Fibroblast of gingiva (primary cell): ENCODE measurements around the gene DAZAP1.
"Not testable (repeated sequence)": the region's sequence is repeated elsewhere in the genome, so short reads cannot be mapped to it uniquely, and the experiment has no call there.

Experiments used
- DNase-seq: peaks from one replicate; pipeline ENCODE4 v3.0.0-alpha.2; 2011; ENCODE audit warnings: low read depth

DAZAP1 gene

DNA sequence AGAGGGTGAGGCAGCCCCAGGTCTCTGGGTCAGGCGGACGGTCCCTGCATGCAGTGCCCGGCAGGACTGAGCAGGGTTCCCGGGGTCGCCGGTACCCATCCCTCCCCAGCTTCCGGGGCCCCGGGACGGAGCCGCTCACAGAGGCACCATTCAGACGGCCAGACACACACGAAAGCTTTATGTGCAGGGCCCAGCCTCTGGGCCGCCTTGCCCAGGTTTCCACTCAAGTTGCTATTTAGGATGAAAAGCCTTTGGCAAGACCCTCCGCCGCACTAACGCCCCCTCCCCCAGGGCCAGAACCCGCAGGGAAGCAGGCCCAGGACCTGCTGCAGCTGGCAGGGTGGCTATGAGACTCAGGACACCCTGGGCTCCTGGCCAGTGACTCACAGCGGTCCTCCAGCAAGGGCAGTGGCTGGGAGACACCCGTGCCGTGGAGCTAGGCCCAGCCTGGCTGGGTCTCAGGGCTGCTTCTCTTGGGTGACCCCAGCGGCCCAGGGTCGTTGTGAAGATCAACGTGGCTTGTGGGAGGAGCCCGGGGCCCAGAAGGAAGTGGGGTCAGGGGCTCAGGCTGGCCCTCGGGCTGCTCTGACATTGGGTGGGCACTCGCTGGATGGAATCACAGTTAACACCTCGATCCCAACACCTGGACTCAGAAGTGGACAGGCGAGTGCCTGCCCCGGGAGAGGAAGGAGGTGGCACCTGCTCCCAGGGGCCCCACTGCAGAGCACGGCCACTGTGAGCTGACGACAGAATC, 66.8 kb downstream of the DAZAP1 start:
- no peak for DNase-seq

DNA sequence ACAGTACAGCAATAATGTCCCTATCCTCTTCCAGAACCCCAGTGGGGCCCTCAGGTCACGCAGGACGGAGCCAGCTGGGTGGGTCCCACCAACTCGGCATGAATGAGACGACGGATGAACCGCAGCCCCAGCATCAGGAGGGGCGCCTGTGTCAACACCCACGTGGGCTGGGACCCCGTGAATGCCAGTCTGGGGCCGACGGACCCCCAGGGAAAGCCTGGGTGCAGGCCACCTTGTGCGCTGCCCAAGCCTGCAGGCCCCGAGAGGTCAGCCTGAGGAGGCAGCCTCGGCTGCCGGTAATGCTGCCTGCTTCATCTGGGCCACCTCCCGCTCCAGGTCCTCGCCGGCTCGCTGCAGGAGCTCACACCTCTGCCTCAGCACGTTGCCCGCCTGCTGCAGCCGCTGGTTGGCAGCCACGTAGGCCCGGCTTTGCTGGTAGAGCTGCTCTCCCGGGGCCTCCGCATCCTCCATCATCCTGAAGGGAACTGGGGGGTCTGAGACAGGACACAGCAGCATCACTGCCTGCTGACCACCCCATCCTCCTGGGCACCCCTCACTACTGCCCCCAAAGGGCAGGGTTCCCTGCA, 67.5 kb downstream of the DAZAP1 start:
- DNase-seq: no peak

DNA sequence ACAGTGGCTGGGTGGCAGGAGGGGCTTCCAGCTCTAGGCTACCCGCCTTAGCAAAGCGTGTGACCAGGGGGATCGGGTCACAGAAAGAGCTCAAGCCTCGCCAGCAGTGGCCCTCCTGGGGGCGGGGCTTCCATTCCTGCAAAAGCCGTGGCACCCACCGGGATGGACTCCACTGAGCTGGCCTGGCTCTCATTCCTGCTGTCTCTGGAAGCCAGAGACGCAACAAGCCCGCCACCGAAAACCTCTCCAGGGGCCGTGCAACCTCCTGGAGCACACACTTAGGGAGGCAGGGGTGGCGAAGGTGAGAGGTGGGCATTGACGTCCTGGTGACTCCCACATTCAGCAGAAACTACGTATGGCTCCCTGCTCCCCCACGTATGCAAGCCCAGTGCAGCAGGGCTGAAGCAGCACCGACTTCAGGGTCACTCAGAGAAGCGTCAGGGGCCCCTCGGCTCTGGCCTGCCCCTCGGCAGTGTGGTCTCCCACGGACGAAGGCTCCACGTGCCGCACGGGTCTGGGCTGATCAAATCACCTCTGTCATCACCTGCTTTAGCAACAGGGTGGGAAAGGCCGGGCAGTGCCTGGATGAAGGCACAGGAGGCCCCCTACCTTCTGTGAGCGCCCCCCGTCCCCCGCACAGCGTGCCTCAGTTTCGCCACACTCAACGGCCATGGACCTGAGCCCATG, 68.5 kb downstream of the DAZAP1 start:
- no peak for DNase-seq

DNA sequence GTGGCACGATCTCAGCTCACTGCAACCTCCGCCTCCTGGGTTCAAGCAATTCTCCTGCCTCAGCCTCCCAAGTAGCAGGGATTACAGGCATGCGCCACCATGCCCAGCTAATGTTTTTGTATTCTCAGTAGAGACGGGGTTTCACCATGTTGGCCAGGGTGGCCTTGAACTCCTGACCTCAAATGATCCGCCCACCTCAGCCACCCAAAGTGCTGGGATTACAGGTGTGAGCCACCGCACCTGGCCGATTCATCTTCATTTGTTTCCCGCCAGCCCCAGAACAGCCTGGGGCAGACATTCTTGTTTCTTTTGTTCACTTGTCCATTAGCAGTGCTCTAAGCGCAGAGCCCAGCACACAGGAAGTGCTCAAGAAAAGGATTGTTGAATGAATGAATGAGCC, 69.7 kb downstream of the DAZAP1 start:
- DNase-seq: not testable (repeated sequence)

- peak; percentile 89 for DNase-seq
Measured at GRCh38 chr19:1478934-1479707, 71.7 kb downstream of the DAZAP1 start, which contains the start of gene C19orf25. Gene C19orf25 (minus strand): TSS chr19:1479215. CDS start chr19:1478903, 312 bp downstream.

DNA sequence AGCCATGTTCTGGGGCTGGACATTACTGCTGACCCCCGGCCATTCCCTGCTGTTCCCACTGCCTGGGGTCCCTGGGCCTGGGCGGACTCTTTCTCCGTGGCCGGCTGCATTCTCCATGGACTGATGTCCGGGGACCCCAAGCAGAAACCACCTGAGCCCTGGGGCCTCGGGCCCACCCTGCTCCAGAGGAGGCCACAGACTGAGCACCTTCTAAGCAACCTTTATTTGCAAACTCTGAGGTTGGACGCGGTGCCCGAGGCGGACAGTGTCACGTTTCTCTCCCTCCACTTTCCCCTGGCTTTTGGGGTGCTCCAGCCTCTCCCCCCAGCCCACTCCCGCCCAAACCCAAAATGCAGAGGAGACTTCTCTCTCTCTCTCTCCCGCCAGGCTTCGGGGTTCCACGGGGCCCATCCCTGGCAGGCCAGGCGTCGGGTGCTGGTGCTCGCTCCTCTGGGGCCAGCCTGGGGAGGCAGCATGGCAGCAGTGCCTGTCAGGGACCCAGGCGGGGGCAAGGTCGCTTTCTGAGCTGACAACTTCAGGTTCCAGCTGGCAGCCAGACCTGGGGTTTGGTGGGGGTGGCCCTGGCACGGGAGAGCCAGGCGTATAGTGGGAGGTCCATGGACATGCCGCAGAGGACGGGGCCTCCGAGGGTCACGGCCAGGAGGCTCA, 74.0 kb downstream of the DAZAP1 start:
- no peak for DNase-seq

- DNase-seq: no peak
Measured at GRCh38 chr19:1481893-1482360, 74.5 kb downstream of the DAZAP1 start.

DNA sequence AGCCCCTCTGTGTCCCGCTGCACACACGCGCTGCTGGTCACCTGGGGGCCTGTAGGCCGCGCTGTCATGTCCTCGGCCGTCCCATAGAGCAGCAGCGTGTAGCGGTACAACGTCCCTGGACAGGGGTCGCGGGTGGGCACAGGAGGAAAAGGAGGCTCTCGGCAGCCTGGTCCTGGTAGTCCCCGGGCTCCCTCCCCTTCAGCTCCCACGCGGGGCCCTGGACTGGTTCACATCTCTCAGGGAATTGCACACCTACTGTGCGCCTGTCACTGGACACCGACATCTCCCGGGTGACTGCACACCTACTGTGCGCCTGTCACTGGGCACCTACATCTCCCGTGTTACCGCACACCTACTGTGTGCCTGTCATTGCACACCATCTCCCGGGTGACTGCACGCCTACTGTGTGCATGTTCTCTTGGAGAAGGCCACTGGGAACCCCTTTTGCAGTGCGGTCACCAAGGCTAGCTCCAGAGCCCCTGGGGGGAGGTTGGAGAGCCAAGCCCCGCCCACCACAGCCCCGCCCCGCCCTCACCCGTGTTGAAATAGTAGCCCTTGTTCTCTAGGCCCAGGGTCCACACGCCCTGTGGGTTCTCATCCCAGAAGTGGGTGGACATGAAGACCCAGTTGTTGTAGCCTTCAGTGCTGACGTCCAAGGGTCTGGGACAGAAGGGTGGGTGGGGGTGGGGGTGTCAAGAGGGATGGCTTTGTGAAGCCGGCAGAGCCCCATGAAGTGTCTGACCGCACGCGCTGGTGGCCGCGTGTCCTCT, 75.2 kb downstream of the DAZAP1 start:
- no peak for DNase-seq

DNA sequence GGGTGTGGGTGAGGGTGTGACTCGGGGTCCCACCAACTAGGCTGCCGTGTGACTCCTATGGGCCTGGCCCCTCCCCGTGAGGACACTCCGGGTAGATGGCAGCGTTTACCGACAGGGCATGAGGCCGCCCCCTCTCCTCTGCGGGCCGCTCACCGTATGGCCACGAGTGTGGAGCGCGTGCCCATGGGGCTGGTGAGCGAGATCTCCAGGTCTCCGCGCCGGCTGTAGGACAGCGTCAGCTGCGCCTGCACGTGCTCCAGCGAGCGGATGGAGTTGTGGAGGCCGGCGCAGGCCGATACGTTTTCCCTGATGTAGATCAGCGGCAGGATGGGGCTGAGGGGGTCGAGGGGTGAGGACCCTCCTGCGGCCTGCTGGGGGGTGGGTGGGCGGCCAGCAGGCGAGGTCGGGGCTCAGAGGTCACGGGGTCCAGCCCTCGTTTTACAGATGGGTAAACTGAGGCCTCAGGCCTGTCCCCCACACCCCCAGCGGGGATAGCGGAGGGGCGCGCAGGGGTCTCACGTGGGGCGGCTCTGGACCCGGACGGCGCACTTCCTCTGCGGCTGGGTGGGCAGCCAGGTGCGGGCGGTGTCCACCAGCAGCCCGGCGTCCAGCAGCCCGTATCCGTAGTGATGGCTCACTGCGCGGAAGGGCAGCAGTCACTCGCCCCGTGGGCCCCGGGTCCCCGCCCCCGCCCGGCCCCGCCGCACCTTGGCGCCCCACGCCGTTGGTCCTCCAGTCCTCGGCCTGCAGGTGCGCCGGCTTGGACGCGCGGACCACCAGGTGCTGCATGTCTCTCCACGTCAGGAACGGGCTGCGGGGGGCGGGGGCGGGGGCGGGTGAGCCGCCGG, 76.0 kb downstream of the DAZAP1 start:
- DNase-seq: no peak

GRCh38 chr19:1483979-1484428, 76.6 kb downstream of the DAZAP1 start:
- DNase-seq: no peak
